ENCODE results near the gene SIRPA. TPM values are rescaled to one million over a fixed set of nuclear protein-coding genes. Genes with fewer than 3 reads are reported as not detected.

SIRPA gene
- total RNA-seq, 4 donors from 2014 or later: 9.0 to 46.6 (median 18.6) TPM

- Histone ChIP-seq H3K36me3 (no peaks in the 10 kb centered on the region), H3K9me3 (no peaks in the 10 kb centered on the region), H3K27ac (no peak overlapping the region), H3K27me3 (peaks cover 52% of the 10 kb centered on the region), H3K4me3 (no peak overlapping the region), H3K4me1 (no peaks in the 10 kb centered on the region)
- intact Hi-C loops (cut with DNase I; ENCODE audit: low total_unique reads) (no loop called here), in situ Hi-C loops (cut with MboI; ENCODE audit: low pct_ligation_motif_present in 1 of 4, low pct_unique_long_range_greater_than_20kb in 1 of 4, low sequenced_read_pairs in 3 of 4) (no loop called here)
- TF ChIP-seq POLR2A (IDR thresholded peaks at IDR 0.05): no peak
- TF ChIP-seq CTCF (IDR thresholded peaks at IDR 0.05): no peak
- 83% methylated on average over 5 of the region's 5 CpGs; no CpG with 5 or more reads in 1 of the 2 donors for WGBS, 2 donors (ENCODE audit: low coverage in 1 of 2)
- no peak for DNase-seq
Measured at GRCh38 chr20:1982686-1983085, 87.5 kb downstream of the SIRPA start.

- H3K4me3 ChIP-seq: no peak overlapping the region
- H3K9me3 ChIP-seq: no peaks in the 10 kb centered on the region
- no peak for DNase-seq
- H3K27ac ChIP-seq: no peak overlapping the region
- in situ Hi-C loops (cut with MboI; ENCODE audit: low pct_ligation_motif_present in 1 of 4, low pct_unique_long_range_greater_than_20kb in 1 of 4, low sequenced_read_pairs in 3 of 4) (no loop called here), intact Hi-C loops (cut with DNase I; ENCODE audit: low total_unique reads) (no loop called here)
- H3K36me3 ChIP-seq: no peaks in the 10 kb centered on the region
- no peaks in the 10 kb centered on the region for H3K4me1 ChIP-seq
- 30 to 43% methylated on average over 2 to 4 of the region's 4 CpGs for WGBS, 2 donors (ENCODE audit: low coverage in 1 of 2)
- TF ChIP-seq EP300 (IDR thresholded peaks at IDR 0.05; ENCODE audit: low read depth): no peak
- TF ChIP-seq CTCF (IDR thresholded peaks at IDR 0.05): no peak
- no peak for TF ChIP-seq POLR2AphosphoS5 (IDR thresholded peaks at IDR 0.05)
- TF ChIP-seq POLR2A (IDR thresholded peaks at IDR 0.05): no peak
- peaks cover 54% of the 10 kb centered on the region for H3K27me3 ChIP-seq
Measured at GRCh38 chr20:1983301-1983700, 88.1 kb downstream of the SIRPA start.

- no peaks in the 10 kb centered on the region for H3K4me1 ChIP-seq
- 18 to 54% methylated on average over 2 to 3 of the region's 3 CpGs for WGBS, 2 donors (ENCODE audit: low coverage in 1 of 2)
- H3K36me3 ChIP-seq: no peaks in the 10 kb centered on the region
- peaks cover 45% of the 10 kb centered on the region for H3K27me3 ChIP-seq
- no peak for TF ChIP-seq EP300 (IDR thresholded peaks at IDR 0.05; ENCODE audit: low read depth)
- TF ChIP-seq POLR2A (IDR thresholded peaks at IDR 0.05): no peak
- TF ChIP-seq CTCF (IDR thresholded peaks at IDR 0.05): no peak
- in situ Hi-C loops (cut with MboI; ENCODE audit: low pct_ligation_motif_present in 1 of 4, low pct_unique_long_range_greater_than_20kb in 1 of 4, low sequenced_read_pairs in 3 of 4): no loop called here
- H3K27ac ChIP-seq: no peak overlapping the region
- no peak for DNase-seq
- no peak overlapping the region for H3K4me3 ChIP-seq
- intact Hi-C loops (cut with DNase I; ENCODE audit: low total_unique reads): no loop called here
- H3K9me3 ChIP-seq: no peaks in the 10 kb centered on the region
Measured at GRCh38 chr20:1987826-1988225, 92.6 kb downstream of the SIRPA start.

Other genes starting within 250 kb of the SIRPA start
- gene SIRPG, start 237.6 kb upstream of the SIRPA start, total RNA-seq: 10 to 100 TPM in 1 of 4 donors, 1 to 10 TPM in 2, not detected in 1; 2.5 to 26.9 (median 3.8) TPM
- not detected for gene PDYN, start 98.7 kb downstream of the SIRPA start, total RNA-seq
- gene STK35, start 206.4 kb downstream of the SIRPA start, total RNA-seq: 10 to 100 TPM; 19.9 to 27.9 (median 23.9) TPM

Data from transverse colon (tissue), 4 donors.